ENCODE results near the gene WNT4. TPM values are rescaled to one million over a fixed set of nuclear protein-coding genes. Genes with fewer than 3 reads are reported as not detected.

Gene WNT4
- total and polyA plus RNA-seq, 7 donors = 0.14 to 1.2 (median 0.36) TPM

DNA sequence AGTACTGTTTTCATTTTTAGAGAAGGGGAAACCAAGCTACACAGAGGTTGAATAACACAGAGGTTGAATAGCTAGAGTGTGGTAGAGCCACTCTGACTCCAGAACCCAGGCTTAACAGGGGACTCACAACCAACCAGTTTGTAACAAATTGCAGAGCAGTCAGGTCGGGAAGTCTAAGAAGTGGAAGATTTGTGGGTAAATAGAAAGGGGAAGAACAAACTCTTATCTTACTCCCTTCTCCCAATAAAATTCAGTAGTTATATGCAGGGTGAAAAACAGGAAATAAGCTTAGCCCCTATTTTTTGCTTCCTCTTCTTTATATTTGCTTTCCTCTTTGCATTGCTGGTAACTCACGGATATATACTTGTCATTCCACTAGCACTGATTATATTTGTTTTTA is 67.2 kb downstream of the WNT4 start:
- WGBS, 2 donors = 5 to 14% methylated on average over 2 of the region's 2 CpGs
- Histone ChIP-seq H3K4me3 (no peak overlapping the region), H3K9me3 (no peaks in the 10 kb centered on the region), H3K4me1 (peaks cover 0 to 87% (median 76%) of the 10 kb centered on the region in 4 donors), H3K27me3 (no peaks in the 10 kb centered on the region), H3K27ac (no peak overlapping the region), H3K36me3 (peaks cover 0 to 25% (median 4%) of the 10 kb centered on the region in 4 donors)
- intact Hi-C loops (cut with DNase I) = no loop called here
- no peak for DNase-seq
- TF ChIP-seq, protein P1, sequence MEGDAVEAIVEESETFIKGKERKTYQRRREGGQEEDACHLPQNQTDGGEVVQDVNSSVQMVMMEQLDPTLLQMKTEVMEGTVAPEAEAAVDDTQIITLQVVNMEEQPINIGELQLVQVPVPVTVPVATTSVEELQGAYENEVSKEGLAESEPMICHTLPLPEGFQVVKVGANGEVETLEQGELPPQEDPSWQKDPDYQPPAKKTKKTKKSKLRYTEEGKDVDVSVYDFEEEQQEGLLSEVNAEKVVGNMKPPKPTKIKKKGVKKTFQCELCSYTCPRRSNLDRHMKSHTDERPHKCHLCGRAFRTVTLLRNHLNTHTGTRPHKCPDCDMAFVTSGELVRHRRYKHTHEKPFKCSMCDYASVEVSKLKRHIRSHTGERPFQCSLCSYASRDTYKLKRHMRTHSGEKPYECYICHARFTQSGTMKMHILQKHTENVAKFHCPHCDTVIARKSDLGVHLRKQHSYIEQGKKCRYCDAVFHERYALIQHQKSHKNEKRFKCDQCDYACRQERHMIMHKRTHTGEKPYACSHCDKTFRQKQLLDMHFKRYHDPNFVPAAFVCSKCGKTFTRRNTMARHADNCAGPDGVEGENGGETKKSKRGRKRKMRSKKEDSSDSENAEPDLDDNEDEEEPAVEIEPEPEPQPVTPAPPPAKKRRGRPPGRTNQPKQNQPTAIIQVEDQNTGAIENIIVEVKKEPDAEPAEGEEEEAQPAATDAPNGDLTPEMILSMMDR (IDR thresholded peaks at IDR 0.05) = no peak
- TF ChIP-seq EP300 (IDR thresholded peaks at IDR 0.05) (no peak), POLR2A (IDR thresholded peaks at IDR 0.05) (no peak), POLR2AphosphoS5 (IDR thresholded peaks at IDR 0.05) (no peak)

DNA sequence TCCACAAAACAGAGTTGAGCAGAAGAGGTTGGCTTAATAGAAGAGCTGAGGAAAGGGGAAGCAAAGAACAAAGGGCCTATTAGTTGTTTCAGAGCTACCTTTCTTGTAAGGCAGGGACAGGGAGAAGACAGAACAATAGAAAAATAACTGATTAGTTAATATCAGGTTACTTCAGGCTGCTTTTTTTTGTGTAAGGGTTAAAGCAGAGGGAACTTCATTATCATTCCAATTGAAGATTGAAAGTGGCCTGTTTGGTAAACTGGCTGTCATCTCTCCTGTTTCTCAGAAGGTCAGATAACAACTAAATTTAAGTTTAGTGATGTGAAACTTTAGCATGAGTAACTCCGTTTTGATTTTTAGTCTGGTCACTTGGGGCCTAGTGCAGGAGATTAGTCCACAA is 68.1 kb downstream of the WNT4 start:
- Histone ChIP-seq H3K4me3 (no peak overlapping the region), H3K4me1 (peaks cover 0 to 84% (median 72%) of the 10 kb centered on the region in 4 donors), H3K9me3 (no peaks in the 10 kb centered on the region), H3K27me3 (no peaks in the 10 kb centered on the region), H3K36me3 (peaks cover 0 to 15% (median 4%) of the 10 kb centered on the region in 4 donors), H3K27ac (no peak overlapping the region)
- no peak for DNase-seq
- intact Hi-C loops (cut with DNase I) = no loop called here
- TF ChIP-seq POLR2A (IDR thresholded peaks at IDR 0.05) (no peak), POLR2AphosphoS5 (IDR thresholded peaks at IDR 0.05) (no peak), EP300 (IDR thresholded peaks at IDR 0.05) (no peak)
- TF ChIP-seq, protein P1 (IDR thresholded peaks at IDR 0.05) = no peak
- 27 to 37% methylated on average over 1 of the region's 1 CpG for WGBS, 2 donors

DNA sequence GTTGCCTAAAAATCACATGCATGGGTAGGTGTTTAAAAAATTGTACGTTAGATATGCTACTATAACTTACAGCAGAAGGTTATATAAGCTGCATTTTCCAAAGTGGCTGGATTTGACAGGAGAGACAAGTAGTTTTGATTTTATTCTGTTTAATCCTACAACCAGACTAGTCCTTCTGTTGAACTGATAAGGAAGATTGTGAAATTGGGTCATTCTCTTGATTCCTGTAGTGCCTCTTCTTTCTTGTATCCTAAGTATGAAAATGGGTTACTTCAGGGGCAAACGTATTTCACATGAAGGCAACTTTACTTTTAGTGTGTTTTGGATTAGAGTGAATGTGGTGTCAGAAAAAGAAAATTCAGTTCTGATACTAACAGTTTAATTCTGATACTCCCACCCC is 71.4 kb downstream of the WNT4 start:
- TF ChIP-seq EP300 (IDR thresholded peaks at IDR 0.05) = no peak
- TF ChIP-seq POLR2AphosphoS5 (IDR thresholded peaks at IDR 0.05) = no peak
- TF ChIP-seq POLR2A (IDR thresholded peaks at IDR 0.05) = no peak
- TF ChIP-seq, protein P1 (IDR thresholded peaks at IDR 0.05) = no peak
- Histone ChIP-seq H3K9me3 (no peaks in the 10 kb centered on the region), H3K27ac (no peak overlapping the region), H3K4me1 (peaks cover 0 to 85% (median 77%) of the 10 kb centered on the region in 4 donors), H3K4me3 (no peak overlapping the region), H3K36me3 (no peaks in the 10 kb centered on the region), H3K27me3 (no peaks in the 10 kb centered on the region)
- intact Hi-C loops (cut with DNase I) = no loop called here
- DNase-seq = no peak
- 80 to 83% methylated on average over 2 of the region's 2 CpGs for WGBS, 2 donors

Other genes with a start within 250 kb of the WNT4 start
- 100 to 1,000 TPM in 3 of 4 donors, 10 to 100 TPM in 1; 66.3 to 761 (median 213) TPM for gene HSPG2, start 205.8 kb downstream of the WNT4 start, total RNA-seq
- gene HSPG2, start 205.8 kb downstream of the WNT4 start, polyA plus RNA-seq = 100 to 1,000 TPM in 1 of 3 donors, 10 to 100 TPM in 1, 1 to 10 TPM in 1; 6.0 to 104 (median 10.4) TPM
- gene CELA3B, start 166.1 kb downstream of the WNT4 start, total RNA-seq = not detected
- gene CELA3B, start 166.1 kb downstream of the WNT4 start, polyA plus RNA-seq = 1 to 10 TPM in 2 of 3 donors, under 1 TPM in 1; 0.20 to 6.9 (median 6.0) TPM
- gene CELA3A, start 141.4 kb downstream of the WNT4 start, total RNA-seq = not detected
- 10 to 100 TPM in 1 of 3 donors, 1 to 10 TPM in 1, under 1 TPM in 1; 0.54 to 13.8 (median 6.0) TPM for gene CELA3A, start 141.4 kb downstream of the WNT4 start, polyA plus RNA-seq
- 100 to 1,000 TPM; 173 to 253 (median 224) TPM for gene CDC42, start 90.4 kb downstream of the WNT4 start, total RNA-seq
- 100 to 1,000 TPM; 202 to 375 (median 294) TPM for gene CDC42, start 90.4 kb downstream of the WNT4 start, polyA plus RNA-seq